Common myeloid progenitor, CD34-positive (primary cell): ENCODE measurements around the gene KLRD1.
"Not testable (repeated sequence)": the region's sequence is repeated elsewhere in the genome, so short reads cannot be mapped to it uniquely, and the experiment has no call there.

ENCODE experiments used
- CTCF ChIA-PET: fragments of 350-600 bp; sonication (Branson Sonifier 250); formaldehyde crosslinking; loops from one replicate; lab custom pipeline; 2021; ENCODE audit warnings: antibody characterized with exemption; lab: Charles Lee
- POLR2A ChIA-PET: fragments of 350-600 bp; sonication (Branson Sonifier 250); formaldehyde crosslinking; loops from one replicate; lab custom pipeline; 2021; ENCODE audit warnings: antibody characterized with exemption; lab: Charles Lee
- DNase-seq, 3 donors: peaks; one replicate each; pipeline versions ENCODE4 v3.0.0 to v3.0.0-alpha.2; 2013
- H3K27ac ChIP-seq, 2 experiments: 1 replicate in 1 of 2; 2 replicates in 1 of 2; pipeline ENCODE4 v1.7.0; 2013; ENCODE audit warnings: inconsistent platforms in 2 of 2, low read length in 2 of 2, mild to moderate bottlenecking in 2 of 2, low read depth in 1 of 2, moderate library complexity in 1 of 2; ENCODE audit not compliant: severe bottlenecking in 2 of 2, insufficient read depth in 1 of 2, poor library complexity in 1 of 2
- H3K27me3 ChIP-seq, 5 experiments: replicated peaks in 2 of 5; 1 replicate in 3 of 5; 2 replicates in 2 of 5; pipeline versions ENCODE4 v1.6.1 to v1.7.0; 2013; ENCODE audit warnings: low read length in 4 of 5, mild to moderate bottlenecking in 2 of 5, moderate library complexity in 2 of 5, inconsistent platforms in 1 of 5; ENCODE audit not compliant: insufficient read depth in 5 of 5, control insufficient read depth in 4 of 5
- H3K36me3 ChIP-seq, 4 experiments: 1 replicate in 2 of 4; 2 replicates in 2 of 4; pipeline versions ENCODE4 v1.6.1 to v1.7.0; 2013; ENCODE audit warnings: low read length in 3 of 4, control low read depth in 1 of 4, mild to moderate bottlenecking in 1 of 4; ENCODE audit not compliant: control insufficient read depth in 4 of 4, insufficient read depth in 4 of 4
- H3K4me1 ChIP-seq, 4 experiments: 1 replicate in 3 of 4; 2 replicates in 1 of 4; pipeline versions ENCODE4 v1.6.1 to v1.7.1; 2013; ENCODE audit warnings: low read length in 3 of 4, mild to moderate bottlenecking in 3 of 4, control low read depth in 1 of 4, inconsistent platforms in 1 of 4, moderate library complexity in 1 of 4; ENCODE audit not compliant: control insufficient read depth in 4 of 4, insufficient read depth in 4 of 4; ENCODE audit errors: control extremely low read depth in 1 of 4
- H3K4me3 ChIP-seq, 7 experiments: 1 replicate in 4 of 7; 2 replicates in 3 of 7; pipeline versions ENCODE4 v1.5.1 to v1.7.0; 2013; ENCODE audit warnings: mild to moderate bottlenecking in 7 of 7, low read length in 6 of 7, moderate library complexity in 6 of 7, inconsistent platforms in 2 of 7, low read depth in 2 of 7, control low read depth in 1 of 7; ENCODE audit not compliant: insufficient read depth in 4 of 7, control insufficient read depth in 1 of 7; ENCODE audit errors: extremely low read depth in 1 of 7
- H3K9me3 ChIP-seq, 5 experiments: 1 replicate in 4 of 5; 2 replicates in 1 of 5; pipeline versions ENCODE4 v1.6.1 to v1.7.1; 2013; ENCODE audit warnings: low read length in 4 of 5, mild to moderate bottlenecking in 2 of 5, inconsistent platforms in 1 of 5, low read depth in 1 of 5, moderate library complexity in 1 of 5; ENCODE audit not compliant: control insufficient read depth in 4 of 5, insufficient read depth in 2 of 5; ENCODE audit errors: control extremely low read depth in 1 of 5
- WGBS: methylation state at CpG from one replicate; pipeline ENCODE4 v1.1.5; 2013; ENCODE audit not compliant: insufficient coverage; 5-methylcytosine and 5-hydroxymethylcytosine counted together

Gene KLRD1

GRCh38 chr12:10368206-10369171, 60.8 kb downstream of the KLRD1 start:
- Histone ChIP-seq H3K27me3 (peaks cover 0 to 2% (median 0%) of the 10 kb centered on the region in 5 experiments), H3K9me3 (peaks cover 0 to 14% (median 0%) of the 10 kb centered on the region in 5 experiments), H3K4me1 (peaks cover 20 to 37% (median 31%) of the 10 kb centered on the region in 4 experiments), H3K4me3 (no peak overlapping the region), H3K27ac (no peak overlapping the region), H3K36me3 (no peaks in the 10 kb centered on the region)
- ChIA-PET CTCF (interaction anchor here (0.7 to 3.0 kb wide), 4 partner anchors 29 to 191 kb away, joined by 3 to 10 read pairs (median 4); partner anchors contain the start of gene KLRC4), POLR2A (no interaction called here)
- 97% methylated on average over 7 of the region's 10 CpGs for WGBS
- no peak for DNase-seq

- Histone ChIP-seq H3K27me3 (peaks cover 0 to 2% (median 0%) of the 10 kb centered on the region in 5 experiments), H3K36me3 (no peaks in the 10 kb centered on the region), H3K9me3 (peaks cover 0 to 14% (median 0%) of the 10 kb centered on the region in 5 experiments), H3K27ac (no peak overlapping the region), H3K4me3 (no peak overlapping the region), H3K4me1 (peaks cover 20 to 24% (median 22%) of the 10 kb centered on the region in 4 experiments)
- no peak for DNase-seq
- ChIA-PET CTCF (interaction anchor here (1.8 kb wide), 1 partner anchor 27 kb away, joined by 3 read pairs; no protein-coding TSS in a partner anchor), POLR2A (interaction anchor here (0.6 kb wide), 1 partner anchor 258 kb away, joined by 3 read pairs; no protein-coding TSS in a partner anchor)
- WGBS = 97% methylated on average over 7 of the region's 8 CpGs
These were observed 62.1 kb downstream of the KLRD1 start for GRCh38 chr12:10369557-10370415.

GRCh38 chr12:10371893-10372535, 64.3 kb downstream of the KLRD1 start:
- H3K36me3 ChIP-seq, H3K4me1 ChIP-seq, POLR2A ChIA-PET, H3K27me3 ChIP-seq, H3K4me3 ChIP-seq, H3K27ac ChIP-seq, DNase-seq, CTCF ChIA-PET: not testable (repeated sequence)
- peaks cover 0 to 16% (median 0%) of the 10 kb centered on the region in 5 experiments for H3K9me3 ChIP-seq
- WGBS = 57% methylated on average over 1 of the region's 6 CpGs

- Histone ChIP-seq H3K27ac (no peak overlapping the region), H3K9me3 (peaks cover 0 to 14% (median 0%) of the 10 kb centered on the region in 5 experiments), H3K4me1 (peaks cover 5 to 7% (median 5%) of the 10 kb centered on the region in 4 experiments), H3K27me3 (peaks cover 0 to 2% (median 0%) of the 10 kb centered on the region in 5 experiments), H3K4me3 (no peak overlapping the region), H3K36me3 (no peaks in the 10 kb centered on the region)
- POLR2A ChIA-PET = no interaction called here
- DNase-seq = no peak
- CTCF ChIA-PET = no interaction called here
- 100% methylated on average over 1 of the region's 1 CpG for WGBS
These were observed 64.9 kb downstream of the KLRD1 start for GRCh38 chr12:10372559-10372958.

GRCh38 chr12:10374624-10375018, 67.0 kb downstream of the KLRD1 start:
- ChIA-PET POLR2A (interaction anchor here (0.9 kb wide), 1 partner anchor 309 kb away, joined by 3 read pairs; no protein-coding TSS in a partner anchor), CTCF (no interaction called here)
- no peak for DNase-seq
- peaks cover 5 to 7% (median 5%) of the 10 kb centered on the region in 4 experiments for H3K4me1 ChIP-seq
- H3K4me3 ChIP-seq = no peak overlapping the region
- peaks cover 0 to 3% (median 0%) of the 10 kb centered on the region in 5 experiments for H3K9me3 ChIP-seq
- 90% methylated on average over 2 of the region's 3 CpGs for WGBS
- no peaks in the 10 kb centered on the region for H3K36me3 ChIP-seq
- H3K27me3 ChIP-seq = peaks cover 0 to 4% (median 0%) of the 10 kb centered on the region in 5 experiments
- no peak overlapping the region for H3K27ac ChIP-seq

GRCh38 chr12:10378737-10379136, 71.1 kb downstream of the KLRD1 start:
- POLR2A ChIA-PET, CTCF ChIA-PET: not testable (repeated sequence)
- WGBS = 92% methylated on average over 2 of the region's 2 CpGs

More at GRCh38 chr12:10378737-10379136, 71.1 kb downstream of the KLRD1 start:
- H3K9me3 ChIP-seq, DNase-seq, H3K27me3 ChIP-seq, H3K4me1 ChIP-seq, H3K27ac ChIP-seq, H3K36me3 ChIP-seq, H3K4me3 ChIP-seq: not testable (repeated sequence)
